Neural cell (in vitro differentiated cells): Measurements from ENCODE around the gene COL16A1. TPM values are rescaled to one million over a fixed set of nuclear protein-coding genes. Genes with fewer than 3 reads are reported as not detected.

Experiments
- H2AFZ ChIP-seq: fragments of 200-600, 300-800 bp; sonication (generic), shearing (Covaris generic); 2 replicates; pipeline ENCODE4 v1.6.0; 2014; ENCODE audit warnings: low read depth, mild to moderate bottlenecking, antibody characterized with exemption, low read length, moderate library complexity
- H3F3A ChIP-seq: fragments of 200-600 bp; shearing (Covaris generic); 2 replicates; pipeline ENCODE4 v1.6.1; 2016; ENCODE audit warnings: mild to moderate bottlenecking, moderate library complexity, mixed read lengths, antibody characterized with exemption, low read length; ENCODE audit not compliant: insufficient read depth, poor library complexity, severe bottlenecking
- H3K27ac ChIP-seq: fragments of 200-600, 300-800 bp; sonication (generic), shearing (Covaris generic); 2 replicates; pipeline ENCODE4 v1.5.1; 2014; ENCODE audit warnings: mild to moderate bottlenecking, low read length, moderate library complexity
- H3K27me3 ChIP-seq: fragments of 300-800, 200-600 bp; sonication (generic), shearing (Covaris generic); 2 replicates; pipeline ENCODE4 v1.6.0; 2014; ENCODE audit warnings: mild to moderate bottlenecking, low read depth, low read length, moderate library complexity; ENCODE audit not compliant: insufficient read depth
- H3K36me3 ChIP-seq: fragments of 300-800, 200-600 bp; sonication (generic), shearing (Covaris generic); 2 replicates; pipeline ENCODE4 v1.5.1; 2014; ENCODE audit warnings: mild to moderate bottlenecking, antibody characterized with exemption, low read length, moderate library complexity; ENCODE audit not compliant: insufficient read depth
- H3K4me2 ChIP-seq: fragments of 300-800, 200-600 bp; sonication (generic), shearing (Covaris generic); 2 replicates; pipeline ENCODE4 v1.6.0; 2014; ENCODE audit warnings: mild to moderate bottlenecking, low read length
- H3K4me3 ChIP-seq: fragments of 300-800, 200-600 bp; sonication (generic), shearing (Covaris generic); 2 replicates; pipeline ENCODE4 v1.5.1; 2014; ENCODE audit warnings: mild to moderate bottlenecking, low read length, moderate library complexity
- H3K79me2 ChIP-seq: fragments of 200-600 bp; shearing (Covaris generic); replicated peaks from 2 replicates; pipeline ENCODE4 v1.6.0; 2014; ENCODE audit warnings: mild to moderate bottlenecking, low read length, moderate library complexity; ENCODE audit not compliant: insufficient read depth
- H3K9ac ChIP-seq: fragments of 300-800, 200-600 bp; sonication (generic), shearing (Covaris generic); 2 replicates; pipeline ENCODE4 v1.6.1; 2016; ENCODE audit warnings: mild to moderate bottlenecking, low read length, mixed read lengths
- H3K9me2 ChIP-seq: fragments of 200-600 bp; shearing (Covaris generic); 2 replicates; pipeline ENCODE4 v1.6.1; 2016; ENCODE audit warnings: mild to moderate bottlenecking, low read length, mixed read lengths; ENCODE audit not compliant: insufficient read depth
- H3K9me3 ChIP-seq: fragments of 200-600, 300-800 bp; sonication (generic), shearing (Covaris generic); 2 replicates; pipeline ENCODE4 v1.6.1; 2016; ENCODE audit warnings: mild to moderate bottlenecking, mixed run types, low read length, moderate library complexity, mixed read lengths
- H4K20me1 ChIP-seq: fragments of 200-600 bp; shearing (Covaris generic); 2 replicates; pipeline ENCODE4 v1.6.1; 2016; ENCODE audit warnings: mild to moderate bottlenecking, mixed run types; ENCODE audit not compliant: insufficient read depth
- CTCF ChIP-seq: fragments of 450-650 bp; IDR thresholded peaks from 2 replicates; pipeline ENCODE4 v1.5.1; 2014; ENCODE audit warnings: antibody characterized with exemption, mild to moderate bottlenecking, moderate library complexity; ENCODE audit not compliant: poor library complexity, severe bottlenecking
- EP300 ChIP-seq: fragments of 450-650 bp; conservative IDR thresholded peaks from 2 replicates; pipeline ENCODE4 v1.6.1; 2014; ENCODE audit warnings: antibody characterized with exemption, mild to moderate bottlenecking, moderate library complexity; ENCODE audit not compliant: poor library complexity, severe bottlenecking
- EZH2 ChIP-seq: fragments of 200-600, 300-800 bp; shearing (Covaris generic), sonication (generic); IDR thresholded peaks from 2 replicates; pipeline ENCODE4 v1.6.1; 2014; ENCODE audit warnings: antibody characterized with exemption, low read length, borderline replicate concordance, mild to moderate bottlenecking; ENCODE audit not compliant: insufficient read depth, poor library complexity, severe bottlenecking
- MXI1 ChIP-seq: fragments of 450-650 bp; conservative IDR thresholded peaks from 2 replicates; pipeline ENCODE4 v1.6.1; 2014; ENCODE audit warnings: antibody characterized with exemption, mild to moderate bottlenecking; ENCODE audit not compliant: poor library complexity, severe bottlenecking
- POLR2AphosphoS5 ChIP-seq: IDR thresholded peaks from 2 replicates; pipeline ENCODE4 v1.6.1; 2012
- RAD21 ChIP-seq: fragments of 450-650 bp; conservative IDR thresholded peaks from 2 replicates; pipeline ENCODE4 v1.6.1; 2014; ENCODE audit warnings: antibody characterized with exemption, mild to moderate bottlenecking, moderate library complexity
- SMC3 ChIP-seq: fragments of 450-650 bp; conservative IDR thresholded peaks from 2 replicates; pipeline ENCODE4 v1.6.1; 2014; ENCODE audit warnings: antibody characterized with exemption, mild to moderate bottlenecking, moderate library complexity; ENCODE audit not compliant: poor library complexity
- TAF1 ChIP-seq: IDR thresholded peaks from 2 replicates; pipeline ENCODE4 v1.6.1; 2012; ENCODE audit warnings: low read depth
- polyA plus RNA-seq: library from polyadenylated mRNA; depleted of rRNA; stranded (reverse); fragments of >200 nt; gene quantifications from 2 replicates; pipeline ENCODE4 v1.2.3, GENCODE V29; 2014
- TF ChIP-seq, protein P1 (sequence below): IDR thresholded peaks from 2 replicates; pipeline ENCODE4 v1.6.1; 2012; ENCODE audit warnings: borderline replicate concordance

COL16A1 gene
- polyA plus RNA-seq, 1 donor from 2014 or later, result 3.4 TPM

- Histone ChIP-seq H3F3A (no peaks in the 10 kb centered on the region), H3K4me3 (no peak overlapping the region), H3K9me3 (no peaks in the 10 kb centered on the region), H3K4me2 (no peak overlapping the region), H3K36me3 (no peaks in the 10 kb centered on the region), H3K79me2 (no peaks in the 10 kb centered on the region), H3K9ac (no peak overlapping the region), H3K27ac (no peak overlapping the region), H3K9me2 (no peaks in the 10 kb centered on the region), H3K27me3 (no peaks in the 10 kb centered on the region), H4K20me1 (no peaks in the 10 kb centered on the region), H2AFZ (peak overlapping the region; percentile 27)
- peak; percentile 14 for TF ChIP-seq SMC3
- no peak for TF ChIP-seq MXI1
Measured at GRCh38 chr1:31666263-31666963, 37.4 kb downstream of the COL16A1 start.

- no peak overlapping the region for H2AFZ ChIP-seq
- no peak overlapping the region for H3K27ac ChIP-seq
- H3F3A ChIP-seq, result no peaks in the 10 kb centered on the region
- no peaks in the 10 kb centered on the region for H3K27me3 ChIP-seq
- no peak overlapping the region for H3K9ac ChIP-seq
- no peaks in the 10 kb centered on the region for H3K9me3 ChIP-seq
- no peaks in the 10 kb centered on the region for H4K20me1 ChIP-seq
- TF ChIP-seq RAD21, result no peak
- H3K36me3 ChIP-seq, result no peaks in the 10 kb centered on the region
- no peak overlapping the region for H3K4me3 ChIP-seq
- no peaks in the 10 kb centered on the region for H3K79me2 ChIP-seq
- H3K9me2 ChIP-seq, result no peaks in the 10 kb centered on the region
- H3K4me2 ChIP-seq, result no peak overlapping the region
Measured at GRCh38 chr1:31665234-31665878, 38.5 kb downstream of the COL16A1 start.

DNA sequence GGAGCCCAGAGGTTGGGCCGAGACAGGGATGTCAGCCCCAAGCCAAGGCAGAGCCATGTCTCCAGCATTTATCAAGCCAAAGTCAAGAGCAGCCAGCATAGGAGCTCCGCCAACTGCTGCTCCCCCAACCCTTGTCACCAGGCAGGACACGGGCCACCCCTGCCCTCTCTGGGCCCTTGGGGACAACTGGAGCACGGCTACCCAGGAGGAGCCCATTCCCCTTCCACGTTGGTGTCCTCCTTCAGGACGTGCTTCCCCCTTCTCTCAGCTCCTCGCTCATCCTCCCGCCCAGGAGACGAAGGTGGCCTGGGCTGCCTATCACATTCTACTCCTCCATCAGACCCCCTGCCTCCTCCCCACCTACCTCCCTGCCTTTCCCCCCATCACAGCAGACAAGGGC, 39.3 kb downstream of the COL16A1 start:
- TF ChIP-seq RAD21, result no peak
- no peak for TF ChIP-seq EP300
- TF ChIP-seq CTCF, result no peak
- no peak for TF ChIP-seq TAF1
- TF ChIP-seq POLR2AphosphoS5, result no peak
- no peak for TF ChIP-seq MXI1
- no peak for TF ChIP-seq EZH2
- TF ChIP-seq, protein P1, sequence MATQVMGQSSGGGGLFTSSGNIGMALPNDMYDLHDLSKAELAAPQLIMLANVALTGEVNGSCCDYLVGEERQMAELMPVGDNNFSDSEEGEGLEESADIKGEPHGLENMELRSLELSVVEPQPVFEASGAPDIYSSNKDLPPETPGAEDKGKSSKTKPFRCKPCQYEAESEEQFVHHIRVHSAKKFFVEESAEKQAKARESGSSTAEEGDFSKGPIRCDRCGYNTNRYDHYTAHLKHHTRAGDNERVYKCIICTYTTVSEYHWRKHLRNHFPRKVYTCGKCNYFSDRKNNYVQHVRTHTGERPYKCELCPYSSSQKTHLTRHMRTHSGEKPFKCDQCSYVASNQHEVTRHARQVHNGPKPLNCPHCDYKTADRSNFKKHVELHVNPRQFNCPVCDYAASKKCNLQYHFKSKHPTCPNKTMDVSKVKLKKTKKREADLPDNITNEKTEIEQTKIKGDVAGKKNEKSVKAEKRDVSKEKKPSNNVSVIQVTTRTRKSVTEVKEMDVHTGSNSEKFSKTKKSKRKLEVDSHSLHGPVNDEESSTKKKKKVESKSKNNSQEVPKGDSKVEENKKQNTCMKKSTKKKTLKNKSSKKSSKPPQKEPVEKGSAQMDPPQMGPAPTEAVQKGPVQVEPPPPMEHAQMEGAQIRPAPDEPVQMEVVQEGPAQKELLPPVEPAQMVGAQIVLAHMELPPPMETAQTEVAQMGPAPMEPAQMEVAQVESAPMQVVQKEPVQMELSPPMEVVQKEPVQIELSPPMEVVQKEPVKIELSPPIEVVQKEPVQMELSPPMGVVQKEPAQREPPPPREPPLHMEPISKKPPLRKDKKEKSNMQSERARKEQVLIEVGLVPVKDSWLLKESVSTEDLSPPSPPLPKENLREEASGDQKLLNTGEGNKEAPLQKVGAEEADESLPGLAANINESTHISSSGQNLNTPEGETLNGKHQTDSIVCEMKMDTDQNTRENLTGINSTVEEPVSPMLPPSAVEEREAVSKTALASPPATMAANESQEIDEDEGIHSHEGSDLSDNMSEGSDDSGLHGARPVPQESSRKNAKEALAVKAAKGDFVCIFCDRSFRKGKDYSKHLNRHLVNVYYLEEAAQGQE, result no peak
- TF ChIP-seq SMC3, result no peak
- Histone ChIP-seq H3K9me3 (no peaks in the 10 kb centered on the region), H3K9me2 (no peaks in the 10 kb centered on the region), H3F3A (no peaks in the 10 kb centered on the region), H3K36me3 (no peaks in the 10 kb centered on the region), H3K27me3 (no peaks in the 10 kb centered on the region), H3K4me2 (no peak overlapping the region), H3K9ac (no peak overlapping the region), H3K79me2 (no peaks in the 10 kb centered on the region), H3K27ac (no peak overlapping the region), H2AFZ (no peak overlapping the region), H3K4me3 (no peak overlapping the region), H4K20me1 (no peaks in the 10 kb centered on the region)
